Thyroid gland (tissue), 4 donors: ENCODE data around the gene IPPK.

Source experiments
- CTCF ChIP-seq, 6 experiments: fragments of 200-600 bp in 3 of 6; fragments of 450-650 bp in 3 of 6; sonication (generic) in 3 of 6; IDR thresholded peaks; one replicate each; pipeline ENCODE4 v1.5.1; 2016 to 2019; ENCODE audit warnings: antibody characterized with exemption in 6 of 6, mild to moderate bottlenecking in 2 of 6, inconsistent platforms in 1 of 6, moderate library complexity in 1 of 6
- POLR2A ChIP-seq, 2 donors: fragments of 450-650 bp; IDR thresholded peaks; one replicate each; pipeline ENCODE4 v1.6.1; 2017; ENCODE audit warnings: antibody characterized with exemption in 2 of 2, mild to moderate bottlenecking in 2 of 2, moderate library complexity in 1 of 2

- TF ChIP-seq CTCF (IDR thresholded peaks at IDR 0.05) = no peak
- no peak for TF ChIP-seq POLR2A (IDR thresholded peaks at IDR 0.05)
Measured at GRCh38 chr9:92615790-92616189, 54.1 kb downstream of the IPPK start.
